ENCODE results near the gene GALNT1.

Gene GALNT1

GRCh38 chr18:35661483-35662146, 80.1 kb downstream of the GALNT1 start:
- peak overlapping the region; percentile 34 for H3K4me2 ChIP-seq (ENCODE audit: low read depth, low read length)
- H3K79me2 ChIP-seq (ENCODE audit: low read length), result peaks cover 4% of the 10 kb centered on the region; the same call in 1 of the 2 replicates
- peak; percentile 26 for DNase-seq
- H3K27ac ChIP-seq (ENCODE audit: low read length), result peak overlapping the region; percentile 31; the same call in 1 of the 2 replicates
- H3F3A ChIP-seq (ENCODE audit: insufficient read depth, low read length), result no peaks in the 10 kb centered on the region; the same call in 1 of the 2 replicates
- H3K4me1 ChIP-seq (ENCODE audit: low read length), result peaks cover 15% of the 10 kb centered on the region
- H3K9me2 ChIP-seq (replicated peaks; ENCODE audit: insufficient read depth, low read length), result no peaks in the 10 kb centered on the region
- TF ChIP-seq CTCF (IDR thresholded peaks at IDR 0.05; ENCODE audit: low read length) (peak; percentile 29), EZH2 (optimal IDR thresholded peaks at IDR 0.05; ENCODE audit: low read depth, low read length) (no peak)
- no peak overlapping the region for H3K4me3 ChIP-seq (ENCODE audit: low read length)
- H3K27me3 ChIP-seq (replicated peaks; ENCODE audit: insufficient read depth, low read length), result no peaks in the 10 kb centered on the region
- no peaks in the 10 kb centered on the region for H3K9me3 ChIP-seq (replicated peaks; ENCODE audit: insufficient read depth, low read length)
- H2AFZ ChIP-seq (ENCODE audit: low read length), result no peak overlapping the region
- no peak overlapping the region for H3K9ac ChIP-seq (ENCODE audit: low read length)
- H4K20me1 ChIP-seq (ENCODE audit: insufficient read depth, low read length), result no peaks in the 10 kb centered on the region
- no peaks in the 10 kb centered on the region for H3K36me3 ChIP-seq (replicated peaks; ENCODE audit: insufficient read depth, low read length)

- H3K27ac ChIP-seq (ENCODE audit: low read length), result peak overlapping the region; percentile 31; the same call in 1 of the 2 replicates
- no peaks in the 10 kb centered on the region; the same call in 1 of the 2 replicates for H3F3A ChIP-seq (ENCODE audit: insufficient read depth, low read length)
- peaks cover 4% of the 10 kb centered on the region; the same call in 1 of the 2 replicates for H3K79me2 ChIP-seq (ENCODE audit: low read length)
- H2AFZ ChIP-seq (ENCODE audit: low read length), result no peak overlapping the region
- peak; percentile 53 for DNase-seq
- no peaks in the 10 kb centered on the region for H3K36me3 ChIP-seq (replicated peaks; ENCODE audit: insufficient read depth, low read length)
- H3K4me2 ChIP-seq (ENCODE audit: low read depth, low read length), result peak overlapping the region; percentile 34; the same call in 1 of the 2 replicates
- peaks cover 15% of the 10 kb centered on the region for H3K4me1 ChIP-seq (ENCODE audit: low read length)
- no peaks in the 10 kb centered on the region for H4K20me1 ChIP-seq (ENCODE audit: insufficient read depth, low read length)
- H3K9me3 ChIP-seq (replicated peaks; ENCODE audit: insufficient read depth, low read length), result no peaks in the 10 kb centered on the region
- H3K4me3 ChIP-seq (ENCODE audit: low read length), result no peak overlapping the region
- no peaks in the 10 kb centered on the region for H3K27me3 ChIP-seq (replicated peaks; ENCODE audit: insufficient read depth, low read length)
- no peaks in the 10 kb centered on the region for H3K9me2 ChIP-seq (replicated peaks; ENCODE audit: insufficient read depth, low read length)
- no peak overlapping the region for H3K9ac ChIP-seq (ENCODE audit: low read length)
- no peak for TF ChIP-seq CTCF (IDR thresholded peaks at IDR 0.05; ENCODE audit: low read length)
Observed at GRCh38 chr18:35662293-35663062, 80.9 kb downstream of the GALNT1 start.

DNA sequence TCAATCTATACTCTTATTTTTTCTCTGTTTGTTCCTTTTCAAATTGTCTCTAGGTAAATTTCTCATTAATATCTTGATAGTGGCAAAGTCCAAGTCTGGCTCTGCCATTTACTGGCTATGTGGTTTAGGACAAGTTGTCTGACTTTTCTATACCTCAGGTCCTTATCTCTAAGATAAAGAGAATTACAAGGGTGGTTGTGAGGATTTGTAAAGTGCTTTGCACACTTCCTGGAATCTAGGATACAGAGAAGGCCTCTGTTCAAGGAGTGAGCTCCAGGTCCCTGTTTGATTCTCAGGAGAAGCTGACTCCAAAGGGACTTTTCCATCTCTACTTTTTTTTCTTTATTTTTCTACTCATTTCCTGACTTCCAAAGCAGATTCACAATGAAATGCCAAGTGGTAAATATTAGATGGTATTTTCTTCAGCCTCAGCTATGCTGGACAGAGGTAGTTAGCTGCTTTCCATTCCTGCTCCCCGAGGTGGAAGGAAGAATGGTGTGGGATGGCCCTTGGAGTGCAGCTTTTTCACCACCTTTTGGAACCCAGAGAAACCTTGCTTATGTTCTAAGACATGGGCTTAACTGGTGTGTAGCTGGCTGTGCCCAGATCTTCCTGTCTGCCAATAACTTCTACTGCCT, 90.5 kb downstream of the GALNT1 start:
- H4K20me1 ChIP-seq (ENCODE audit: insufficient read depth, low read length), result no peaks in the 10 kb centered on the region
- no peaks in the 10 kb centered on the region for H3F3A ChIP-seq (ENCODE audit: insufficient read depth, low read length)
- no peak overlapping the region for H3K4me3 ChIP-seq (ENCODE audit: low read length)
- H3K9me3 ChIP-seq (replicated peaks; ENCODE audit: insufficient read depth, low read length), result no peaks in the 10 kb centered on the region
- H3K4me2 ChIP-seq (ENCODE audit: low read depth, low read length), result no peak overlapping the region
- H3K36me3 ChIP-seq (replicated peaks; ENCODE audit: insufficient read depth, low read length), result no peaks in the 10 kb centered on the region; the same call in 1 of the 2 replicates
- TF ChIP-seq CTCF (IDR thresholded peaks at IDR 0.05; ENCODE audit: low read length) (no peak), EZH2phosphoT487 (IDR thresholded peaks at IDR 0.05; ENCODE audit: low read length) (no peak), EZH2 (optimal IDR thresholded peaks at IDR 0.05; ENCODE audit: low read depth, low read length) (no peak)
- no peak for DNase-seq
- H3K4me1 ChIP-seq (ENCODE audit: low read length), result no peaks in the 10 kb centered on the region
- H3K9me2 ChIP-seq (replicated peaks; ENCODE audit: insufficient read depth, low read length), result no peaks in the 10 kb centered on the region
- H3K9ac ChIP-seq (ENCODE audit: low read length), result no peak overlapping the region
- H3K79me2 ChIP-seq (ENCODE audit: low read length), result no peaks in the 10 kb centered on the region
- H3K27ac ChIP-seq (ENCODE audit: low read length), result no peak overlapping the region
- H3K27me3 ChIP-seq (replicated peaks; ENCODE audit: insufficient read depth, low read length), result no peaks in the 10 kb centered on the region
- H2AFZ ChIP-seq (ENCODE audit: low read length), result no peak overlapping the region
